ENCODE results near the gene CHRNA9. TPM values are rescaled to one million over a fixed set of nuclear protein-coding genes. Genes with fewer than 3 reads are reported as not detected.

CHRNA9 gene
- 0.37 and 0.49 TPM in 2 replicates for total RNA-seq (2014; rRNA removed; shearing (Covaris generic))

DNA sequence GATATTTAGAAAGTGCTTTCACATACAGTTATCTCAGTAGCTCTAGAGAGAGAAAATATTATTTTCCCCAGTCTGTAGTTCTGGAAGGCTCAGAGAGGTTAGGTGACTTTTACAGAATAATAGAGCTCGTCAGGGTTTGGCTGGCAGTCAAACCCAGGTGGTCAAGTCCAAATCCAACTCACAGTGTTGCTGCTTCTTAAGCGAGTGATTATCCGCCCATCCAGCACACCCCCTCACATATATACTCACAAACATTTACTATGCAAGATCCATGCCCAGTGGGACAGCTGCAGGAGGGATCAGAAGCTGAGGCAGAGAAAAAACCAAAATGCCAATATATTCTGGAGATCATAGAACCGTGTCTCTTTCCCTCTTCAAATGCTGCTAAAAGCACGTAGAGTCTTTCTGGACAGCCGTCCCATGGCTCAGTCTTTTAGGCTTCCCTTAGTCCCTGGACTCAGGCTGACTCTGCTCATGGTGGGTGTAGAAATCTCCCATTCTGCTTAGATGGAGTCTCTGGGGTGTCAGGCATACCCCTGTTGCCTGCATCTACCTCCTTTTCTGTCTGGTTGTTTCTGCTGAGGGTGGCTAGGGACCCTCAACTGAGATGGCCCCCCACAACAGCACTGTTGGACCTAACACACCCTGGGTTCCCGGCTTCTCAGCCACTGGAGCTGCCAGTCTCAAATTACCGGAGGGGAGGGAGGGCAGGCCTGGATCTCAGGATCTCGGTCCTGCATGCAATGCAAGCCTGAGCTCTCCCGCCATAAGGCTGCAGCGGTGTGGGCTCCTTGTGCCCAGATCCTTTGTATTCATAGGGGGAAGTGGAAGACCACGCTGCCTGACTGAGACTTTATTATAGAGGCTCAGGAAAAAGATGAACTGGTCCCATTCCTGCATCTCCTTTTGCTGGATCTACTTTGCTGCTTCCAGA is at the start of gene CHRNA9:
Gene CHRNA9, plus strand, starts transcription at position 743 of the 934 bp plus-strand sequence. Its CDS starts 135 bp downstream, at position 878.

Small RNA genes lying within 50 kb of the gene (small RNA-seq; reads per million reads assigned to genes)
- gene RNU7-74P = not detected

Other genes starting within 250 kb of the CHRNA9 start
- not detected in 2 replicates for gene RHOH, start 138.3 kb upstream of the CHRNA9 start, total RNA-seq (2014; rRNA removed; shearing (Covaris generic))